ENCODE results near the gene ZNF830. TPM values are rescaled to one million over a fixed set of nuclear protein-coding genes. Genes with fewer than 3 reads are reported as not detected.

ZNF830 gene
- total RNA-seq (2016; rRNA removed; fragmentation: Illumina TruSeq; extraction: Trizol) (18.9 and 19.0 TPM in 2 replicates), polyA plus RNA-seq (2011; rRNA removed) (4.7 and 6.1 TPM in 2 replicates), polyA minus RNA-seq (2011; rRNA and poly(A)+ RNA removed; ENCODE audit: low replicate concordance) (2.3 and 3.0 TPM in 2 replicates), Bru-seq, nascent RNA (percentile 95 among the genes with signal in this experiment), BruChase-seq, experiment 1, labeled RNA remaining after a 6-hour chase (percentile 77 among the genes with signal in this experiment), BruChase-seq, experiment 2, labeled RNA remaining after a 2-hour chase (percentile 95 among the genes with signal in this experiment)
- total RNA-seq (2016; cell fraction: cytosol; rRNA removed; fragmentation: Illumina TruSeq; extraction: Trizol; ENCODE audit: low read depth), result 3.5 and 3.9 TPM in 2 replicates
- 17.2 and 18.6 TPM in 2 replicates for total RNA-seq (2016; cell fraction: insoluble cytoplasmic fraction; rRNA removed; fragmentation: Illumina TruSeq; extraction: Trizol)
- total RNA-seq (2016; cell fraction: membrane; rRNA removed; fragmentation: Illumina TruSeq; extraction: Trizol), result 5.8 and 7.2 TPM in 2 replicates
- total RNA-seq (2016; cell fraction: nucleus; rRNA removed; fragmentation: Illumina TruSeq; extraction: Trizol), result 18.9 and 21.8 TPM in 2 replicates
- polyA plus RNA-seq (2011; cell fraction: cytosol; rRNA removed), result 3.6 and 4.0 TPM in 2 replicates
- polyA plus RNA-seq (2011; cell fraction: nucleus; rRNA removed), result 4.6 and 5.1 TPM in 2 replicates
- polyA plus RNA-seq (2012), result 6.4 and 12.1 TPM in 2 replicates
- polyA plus RNA-seq (2016; cell fraction: cytosol; fragmentation: Illumina TruSeq; extraction: Trizol; ENCODE audit: low read depth), result 0.97 and 1.7 TPM in 2 replicates
- 18.0 and 20.9 TPM in 2 replicates for polyA plus RNA-seq (2016; cell fraction: insoluble cytoplasmic fraction; fragmentation: Illumina TruSeq; extraction: Trizol; ENCODE audit: low read depth)
- 2.2 and 2.7 TPM in 2 replicates for polyA plus RNA-seq (2016; cell fraction: membrane; fragmentation: Illumina TruSeq; extraction: Trizol; ENCODE audit: low read depth)
- polyA plus RNA-seq (2016; cell fraction: nucleus; fragmentation: Illumina TruSeq; extraction: Trizol; ENCODE audit: insufficient read depth, low read depth), result 10.6 and 15.1 TPM in 2 replicates
- polyA minus RNA-seq (2011; cell fraction: cytosol; rRNA and poly(A)+ RNA removed), result 3.2 and 4.0 TPM in 2 replicates
- polyA minus RNA-seq (2011; cell fraction: nucleus; rRNA and poly(A)+ RNA removed), result 29.1 and 30.5 TPM in 2 replicates
- long read RNA-seq, experiment 1, transcript ZNF830-201 (1 exons, 2,246 nt), result major isoform, 19 of 20 reads
- long read RNA-seq, experiment 1, partial matches to known transcripts, result 0 of 20 reads
- long read RNA-seq, experiment 1, other reads (novel, unspliced or antisense), result 1 of 20 reads
- long read RNA-seq, experiment 2, transcript ZNF830-201 (1 exons, 2,246 nt), result major isoform, 17 of 17 reads
- long read RNA-seq, experiment 2, partial matches to known transcripts, result 0 of 17 reads
- long read RNA-seq, experiment 2, other reads (novel, unspliced or antisense), result 0 of 17 reads

DNA sequence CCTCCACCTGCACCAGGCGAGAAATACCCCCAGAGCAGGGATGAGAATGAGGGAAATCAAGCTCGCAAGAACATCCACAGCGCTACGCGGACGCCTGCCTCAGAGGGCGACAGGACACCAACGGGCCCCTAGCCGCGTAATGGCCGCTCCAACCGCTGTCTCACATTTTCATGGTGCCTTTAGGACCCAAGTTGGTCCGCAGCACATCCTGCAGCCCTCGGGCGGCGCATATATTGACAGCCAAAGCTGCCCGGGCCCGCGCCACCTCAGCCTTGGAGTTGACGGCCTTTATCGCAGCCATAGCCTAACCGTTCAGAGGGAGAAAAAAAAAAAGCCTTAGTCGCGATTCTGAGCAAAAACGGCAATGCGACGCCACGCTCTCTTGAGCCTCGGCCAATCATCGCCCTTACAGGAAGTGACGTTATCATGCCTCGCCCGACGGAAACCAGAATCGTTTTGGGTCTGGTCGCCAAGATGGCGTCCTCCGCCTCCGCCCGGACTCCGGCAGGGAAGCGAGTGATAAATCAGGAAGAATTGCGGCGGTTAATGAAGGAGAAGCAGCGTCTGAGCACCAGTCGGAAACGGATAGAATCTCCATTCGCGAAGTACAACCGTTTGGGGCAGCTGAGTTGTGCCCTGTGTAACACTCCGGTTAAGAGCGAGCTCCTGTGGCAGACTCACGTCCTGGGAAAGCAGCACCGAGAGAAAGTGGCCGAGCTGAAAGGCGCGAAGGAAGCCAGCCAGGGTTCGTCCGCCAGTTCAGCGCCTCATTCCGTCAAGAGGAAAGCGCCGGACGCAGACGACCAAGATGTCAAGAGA, at the start of gene ZNF830, which contains the start of gene CCT6B:
Gene ZNF830, plus strand, starts transcription at position 448 of the 819 bp plus-strand sequence. Its CDS starts 27 bp downstream, at position 475.
Gene CCT6B, minus strand, starts transcription at position 368 of the 819 bp plus-strand sequence. Its CDS starts 67 bp downstream, at position 301.
- Histone ChIP-seq H3K9ac (ENCODE audit: insufficient read depth, low read depth, low read length) (peak within 1 kb of the TSS; percentile 90), H3K27ac (ENCODE audit: extremely low read length, insufficient read depth, low read length) (peak within 1 kb of the TSS; percentile 85), H4K20me1 (ENCODE audit: insufficient read depth, low read length) (no peaks in the 10 kb centered on the region), H2AFZ (ENCODE audit: low read length) (no peak within 1 kb of the TSS), H3K79me2 (ENCODE audit: insufficient read depth, low read length) (peaks cover 25% of the 10 kb centered on the region), H3K4me1 (ENCODE audit: insufficient read depth, low read length) (peaks cover 22% of the 10 kb centered on the region), H3K36me3 (replicated peaks in 1 of 2; ENCODE audit: control insufficient read depth in 1 of 2, insufficient read depth in 2 of 2, low read length in 2 of 2) (peaks cover 2% of the 10 kb centered on the region in 2 experiments; a peak in 3 of 5 replicates), H3K4me3 (replicated peaks in 1 of 3; ENCODE audit: insufficient read depth in 1 of 3, low read depth in 2 of 3, low read length in 3 of 3) (peak within 1 kb of the TSS; percentile 78 to 92 (median 86)), H3K9me3 (ENCODE audit: low read length) (no peaks in the 10 kb centered on the region), H3K27me3 (ENCODE audit: control insufficient read depth in 1 of 2, insufficient read depth in 2 of 2, low read length in 2 of 2) (no peaks in the 10 kb centered on the region; a peak in 1 of 5 replicates), H3K4me2 (ENCODE audit: low read depth, low read length) (peak within 1 kb of the TSS; percentile 85)
- ChIA-PET POLR2A (interaction anchor here (0.5 to 2.3 kb wide), 3 partner anchors 19 to 90 kb away, joined by 3 to 14 read pairs (median 3); partner anchors contain the start of gene LIG3), CTCF (ENCODE audit: low intra/inter-chr PET ratio, low total read pairs) (no interaction called here)
- BruUV-seq (replicated peaks), result no TSS peak
- 2% methylated on average over 24 of the region's 65 CpGs for WGBS (ENCODE audit: low lambda C conversion rate)
- ATAC-seq (peak; percentile 94), FAIRE-seq (peak; percentile 94), DNase-seq (ENCODE audit: low spot score) (peak; percentile 92)
- intact Hi-C loops (cut with micrococcal nuclease; ENCODE audit: unreplicated experiment), result loop anchor here (2.0 kb wide), 1 partner anchor 19 kb away; the partner anchor contains the start of gene LIG3
- in situ Hi-C loops (cut with HindIII; ENCODE audit: extremely low pct_ligation_motif_present, low pct_unique_long_range_greater_than_20kb), result no loop called here
- TF ChIP-seq MYNN (CRISPR knock-in tag; IDR thresholded peaks at IDR 0.05; ENCODE audit: low read depth) (no peak), ZNF101 (CRISPR knock-in tag; IDR thresholded peaks at IDR 0.05; ENCODE audit: borderline replicate concordance, low read depth) (no peak), ZNF414 (CRISPR knock-in tag; IDR thresholded peaks at IDR 0.05) (peak; percentile 83), ZNF143 (CRISPR knock-in tag; IDR thresholded peaks at IDR 0.05) (peak; percentile 41; the same call in 1 of the 2 replicates), RFX3 (CRISPR knock-in tag; IDR thresholded peaks at IDR 0.05) (no peak), ZNF772 (CRISPR knock-in tag; IDR thresholded peaks at IDR 0.05) (no peak), ZSCAN12 (CRISPR knock-in tag; IDR thresholded peaks at IDR 0.05) (no peak), ZNF605 (CRISPR knock-in tag; IDR thresholded peaks at IDR 0.05) (peak; percentile 88), ZNF138 (CRISPR knock-in tag; IDR thresholded peaks at IDR 0.05; ENCODE audit: low read depth) (no peak), EHMT2 (IDR thresholded peaks at IDR 0.05; ENCODE audit: borderline replicate concordance, low read depth, low read length) (peak; percentile 98), HDAC2 (CRISPR knock-in tag; IDR thresholded peaks at IDR 0.05) (peak; percentile 84), ZNF512B (CRISPR knock-in tag; IDR thresholded peaks at IDR 0.05; ENCODE audit: borderline replicate concordance) (no peak)
- TF ChIP-seq, protein P1, sequence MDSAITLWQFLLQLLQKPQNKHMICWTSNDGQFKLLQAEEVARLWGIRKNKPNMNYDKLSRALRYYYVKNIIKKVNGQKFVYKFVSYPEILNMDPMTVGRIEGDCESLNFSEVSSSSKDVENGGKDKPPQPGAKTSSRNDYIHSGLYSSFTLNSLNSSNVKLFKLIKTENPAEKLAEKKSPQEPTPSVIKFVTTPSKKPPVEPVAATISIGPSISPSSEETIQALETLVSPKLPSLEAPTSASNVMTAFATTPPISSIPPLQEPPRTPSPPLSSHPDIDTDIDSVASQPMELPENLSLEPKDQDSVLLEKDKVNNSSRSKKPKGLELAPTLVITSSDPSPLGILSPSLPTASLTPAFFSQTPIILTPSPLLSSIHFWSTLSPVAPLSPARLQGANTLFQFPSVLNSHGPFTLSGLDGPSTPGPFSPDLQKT (CRISPR knock-in tag; IDR thresholded peaks at IDR 0.05; ENCODE audit: borderline replicate concordance), result no peak
